Measurements from ENCODE around the gene CPXM1. TPM values are rescaled to one million over a fixed set of nuclear protein-coding genes. Genes with fewer than 3 reads are reported as not detected.

CPXM1 gene
- total RNA-seq, 4 donors from 2014 or later: 1.9 to 7.1 (median 2.3) TPM; not detected in 1

GRCh38 chr20:2798814-2799213, 1.6 kb downstream of the CPXM1 start:
- H3K4me3 ChIP-seq: no peak overlapping the region

GRCh38 chr20:2798095-2798805, 2.2 kb downstream of the CPXM1 start:
- Histone ChIP-seq H3K4me1 (peaks cover 0 to 26% (median 7%) of the 10 kb centered on the region in 3 donors), H3K36me3 (no peaks in the 10 kb centered on the region), H3K27ac (no peak overlapping the region), H3K4me3 (no peak overlapping the region), H3K9me3 (no peaks in the 10 kb centered on the region), H3K27me3 (peaks cover 94% of the 10 kb centered on the region)
- WGBS, 2 donors (ENCODE audit: low coverage in 1 of 2): no CpG with 5 or more reads among the region's 19 CpGs
- TF ChIP-seq POLR2AphosphoS5 (IDR thresholded peaks at IDR 0.05) (no peak), POLR2A (IDR thresholded peaks at IDR 0.05) (no peak), CTCF (IDR thresholded peaks at IDR 0.05) (no peak), EP300 (IDR thresholded peaks at IDR 0.05) (no peak)
- no peak for ATAC-seq

More at GRCh38 chr20:2798814-2799213, 1.6 kb downstream of the CPXM1 start:
- Histone ChIP-seq H3K27me3 (peaks cover 94% of the 10 kb centered on the region), H3K4me1 (peaks cover 0 to 26% (median 7%) of the 10 kb centered on the region in 3 donors), H3K27ac (no peak overlapping the region), H3K9me3 (no peaks in the 10 kb centered on the region), H3K36me3 (no peaks in the 10 kb centered on the region)
- WGBS, 2 donors (ENCODE audit: low coverage in 1 of 2): 56 to 63% methylated on average over 1 to 2 of the region's 6 CpGs
- no peak for TF ChIP-seq POLR2AphosphoS5 (IDR thresholded peaks at IDR 0.05)
- ATAC-seq: no peak

DNA sequence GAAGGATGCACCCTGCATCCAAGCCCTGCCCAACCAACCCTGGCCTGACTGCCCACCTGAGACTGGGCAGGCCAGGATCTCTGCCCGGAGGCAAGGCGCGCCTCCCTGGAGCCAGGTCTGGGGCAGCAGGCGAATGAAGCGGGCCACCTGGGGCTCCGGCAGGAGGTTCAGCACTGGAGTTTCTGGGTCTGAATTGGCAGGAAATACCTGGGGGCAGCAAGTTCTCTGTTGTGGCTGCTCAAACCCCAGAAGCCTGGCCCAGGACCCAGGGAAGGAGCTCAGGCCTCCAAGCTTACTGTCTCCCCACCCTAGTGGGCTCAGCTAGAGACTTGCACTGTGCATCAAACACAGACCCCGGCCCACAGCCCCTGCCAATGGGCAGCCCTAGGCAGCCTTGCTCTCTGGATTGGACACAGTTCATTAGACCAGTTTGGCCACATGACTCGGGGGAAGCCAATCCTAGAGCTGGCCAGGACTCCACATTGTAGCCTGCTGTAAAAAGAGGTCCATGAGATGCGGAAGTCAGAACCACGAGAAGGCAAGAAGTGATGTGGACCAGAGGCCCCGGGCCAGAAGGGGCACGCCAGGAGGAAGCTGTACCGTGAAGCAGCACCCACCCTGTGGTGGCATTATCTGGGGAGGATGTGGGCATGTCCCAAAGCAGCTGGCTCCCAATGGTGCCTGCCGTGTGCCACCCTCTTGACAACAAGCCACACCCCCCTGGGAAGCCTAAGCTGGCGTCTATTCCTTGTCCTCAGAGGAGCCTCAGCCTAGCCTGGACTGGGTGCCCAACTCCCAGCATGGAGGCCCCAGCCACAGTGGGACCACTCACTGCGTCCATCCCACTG, 3.1 kb downstream of the CPXM1 start:
- no peak for ATAC-seq
- TF ChIP-seq POLR2A (IDR thresholded peaks at IDR 0.05) (no peak), EP300 (IDR thresholded peaks at IDR 0.05) (no peak), CTCF (IDR thresholded peaks at IDR 0.05) (no peak), POLR2AphosphoS5 (IDR thresholded peaks at IDR 0.05) (no peak)
- H3K9me3 ChIP-seq: no peaks in the 10 kb centered on the region
- no peak overlapping the region for H3K27ac ChIP-seq
- H3K27me3 ChIP-seq: peaks cover 94% of the 10 kb centered on the region
- no peaks in the 10 kb centered on the region for H3K36me3 ChIP-seq
- no peak overlapping the region for H3K4me3 ChIP-seq
- peaks cover 0 to 26% (median 7%) of the 10 kb centered on the region in 3 donors for H3K4me1 ChIP-seq
- WGBS, 2 donors (ENCODE audit: low coverage in 1 of 2): 67 to 71% methylated on average over 3 to 4 of the region's 16 CpGs

- Histone ChIP-seq H3K27ac (no peak overlapping the region), H3K9me3 (no peaks in the 10 kb centered on the region), H3K36me3 (no peaks in the 10 kb centered on the region), H3K27me3 (peaks cover 90% of the 10 kb centered on the region), H3K4me1 (peaks cover 0 to 23% (median 7%) of the 10 kb centered on the region in 3 donors), H3K4me3 (no peak overlapping the region)
- TF ChIP-seq EP300 (IDR thresholded peaks at IDR 0.05): no peak
- ATAC-seq: no peak
- WGBS, 2 donors (ENCODE audit: low coverage in 1 of 2): 100% methylated on average over 1 of the region's 20 CpGs; no CpG with 5 or more reads in 1 of the 2 donors
Observed at GRCh38 chr20:2796011-2796660, 4.3 kb downstream of the CPXM1 start.

GRCh38 chr20:2795451-2795850, 5.0 kb downstream of the CPXM1 start:
- H3K4me3 ChIP-seq: no peak overlapping the region
- no peak for TF ChIP-seq EP300 (IDR thresholded peaks at IDR 0.05)
- no peak for TF ChIP-seq CTCF (IDR thresholded peaks at IDR 0.05)
- no peak for TF ChIP-seq POLR2AphosphoS5 (IDR thresholded peaks at IDR 0.05)
- TF ChIP-seq POLR2A (IDR thresholded peaks at IDR 0.05): no peak
- no peaks in the 10 kb centered on the region for H3K9me3 ChIP-seq
- no peaks in the 10 kb centered on the region for H3K36me3 ChIP-seq
- peaks cover 83% of the 10 kb centered on the region for H3K27me3 ChIP-seq
- ATAC-seq: no peak
- no peak overlapping the region for H3K27ac ChIP-seq
- 81% methylated on average over 4 of the region's 24 CpGs; no CpG with 5 or more reads in 1 of the 2 donors for WGBS, 2 donors (ENCODE audit: low coverage in 1 of 2)
- peaks cover 0 to 16% (median 6%) of the 10 kb centered on the region in 3 donors for H3K4me1 ChIP-seq
